HG02852 (cell line): ENCODE results near the gene TRIM52.

Experiments
- ATAC-seq: cut with Tn5 transposase; IDR thresholded peaks from one replicate; pipeline ENCODE4 v1.9.1; 2021; ENCODE audit warnings: mild to moderate bottlenecking, moderate library complexity; ENCODE audit not compliant: unreplicated experiment

TRIM52 gene

DNA sequence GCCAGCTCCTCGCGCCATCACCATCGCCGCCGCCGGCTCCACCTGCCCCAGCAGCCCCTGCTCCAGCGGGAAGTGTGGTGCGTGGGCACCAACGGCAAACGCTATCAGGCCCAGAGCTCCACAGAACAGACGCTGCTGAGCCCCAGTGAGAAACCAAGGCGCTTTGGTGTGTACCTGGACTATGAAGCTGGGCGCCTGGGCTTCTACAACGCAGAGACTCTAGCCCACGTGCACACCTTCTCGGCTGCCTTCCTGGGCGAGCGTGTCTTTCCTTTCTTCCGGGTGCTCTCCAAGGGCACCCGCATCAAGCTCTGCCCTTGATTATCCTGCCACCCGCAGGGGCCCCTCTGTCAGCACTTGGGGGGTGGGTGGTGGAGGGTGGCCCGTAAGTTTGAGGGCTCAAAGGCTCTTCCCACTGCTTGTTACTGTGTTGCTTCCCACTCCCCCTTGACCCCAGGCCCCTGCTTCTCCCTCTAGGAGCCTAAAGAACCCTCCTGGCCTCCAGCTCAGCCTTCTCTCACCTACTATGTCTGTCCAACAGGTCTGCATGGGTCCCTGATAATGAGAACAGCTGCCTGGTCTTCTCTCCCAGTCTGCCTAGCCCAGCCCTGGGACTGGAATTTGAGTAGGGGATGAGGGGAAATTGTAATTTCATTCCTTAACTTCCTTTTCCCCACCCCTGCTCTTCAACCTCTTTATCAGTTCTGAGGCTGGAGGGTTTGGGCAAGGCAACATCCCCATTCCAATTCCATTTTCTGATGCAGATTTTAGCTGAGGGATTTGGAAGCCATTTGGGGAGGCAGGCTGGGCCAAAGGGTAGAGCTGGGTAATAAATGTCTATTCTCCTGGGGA lies 26.3 kb downstream of the TRIM52 start:
- ATAC-seq = no peak

DNA sequence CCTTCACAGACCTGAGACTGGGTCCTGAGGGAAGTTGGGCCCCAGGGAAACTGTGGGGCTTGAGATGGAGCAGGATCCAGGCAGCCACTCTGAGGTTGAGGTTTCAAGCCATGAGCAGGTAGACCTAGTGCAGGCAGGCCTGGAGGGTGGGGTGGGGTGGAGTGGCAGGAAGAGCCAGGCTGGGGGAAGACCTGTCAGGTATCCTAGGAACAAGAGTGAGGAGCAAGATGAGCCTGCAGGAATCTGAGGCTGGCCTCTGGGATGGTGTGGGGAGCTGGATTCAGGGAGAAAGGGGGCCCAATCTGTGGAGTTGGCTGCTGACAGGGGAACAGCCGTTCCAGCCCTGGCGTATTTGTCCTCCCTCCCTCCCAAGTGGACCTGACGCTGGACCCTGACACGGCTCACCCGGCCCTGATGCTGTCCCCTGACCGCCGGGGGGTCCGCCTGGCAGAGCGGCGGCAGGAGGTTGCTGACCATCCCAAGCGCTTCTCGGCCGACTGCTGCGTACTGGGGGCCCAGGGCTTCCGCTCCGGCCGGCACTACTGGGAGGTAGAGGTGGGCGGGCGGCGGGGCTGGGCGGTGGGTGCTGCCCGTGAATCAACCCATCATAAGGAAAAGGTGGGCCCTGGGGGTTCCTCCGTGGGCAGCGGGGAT lies 27.0 kb downstream of the TRIM52 start:
- no peak for ATAC-seq

DNA sequence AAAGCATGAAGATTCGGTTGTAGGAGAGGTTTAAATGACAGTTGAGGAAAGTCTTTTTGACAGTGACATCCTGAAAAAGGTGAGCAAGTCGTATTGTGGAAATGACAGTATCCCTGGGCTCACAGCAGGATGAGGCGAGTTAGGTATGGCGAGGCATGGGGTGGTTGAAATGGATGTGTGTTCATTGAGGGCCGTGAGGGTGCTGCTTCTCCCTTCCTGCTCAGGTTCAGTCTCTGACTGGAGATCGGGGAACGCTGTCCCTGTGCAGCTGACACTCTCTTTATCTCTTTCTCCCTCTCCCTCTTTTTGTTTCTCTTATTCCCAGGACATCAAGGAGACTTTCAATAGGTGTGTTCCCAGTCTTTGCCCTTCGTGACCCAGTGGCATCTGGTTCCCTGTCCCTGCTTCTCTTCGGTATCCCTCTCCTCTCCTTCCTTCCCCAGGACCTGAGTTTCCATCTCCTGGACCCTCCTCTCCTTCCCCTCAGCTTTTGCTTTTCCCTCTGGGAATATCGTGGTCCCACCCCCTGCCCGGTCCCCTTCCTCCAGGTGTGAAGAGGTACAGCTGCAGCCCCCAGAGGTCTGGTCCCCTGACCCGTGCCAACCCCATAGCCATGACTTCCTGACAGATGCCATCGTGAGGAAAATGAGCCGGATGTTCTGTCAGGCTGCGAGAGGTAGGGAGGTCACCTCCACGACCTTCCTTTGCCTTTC lies 27.7 kb downstream of the TRIM52 start:
- no peak for ATAC-seq

DNA sequence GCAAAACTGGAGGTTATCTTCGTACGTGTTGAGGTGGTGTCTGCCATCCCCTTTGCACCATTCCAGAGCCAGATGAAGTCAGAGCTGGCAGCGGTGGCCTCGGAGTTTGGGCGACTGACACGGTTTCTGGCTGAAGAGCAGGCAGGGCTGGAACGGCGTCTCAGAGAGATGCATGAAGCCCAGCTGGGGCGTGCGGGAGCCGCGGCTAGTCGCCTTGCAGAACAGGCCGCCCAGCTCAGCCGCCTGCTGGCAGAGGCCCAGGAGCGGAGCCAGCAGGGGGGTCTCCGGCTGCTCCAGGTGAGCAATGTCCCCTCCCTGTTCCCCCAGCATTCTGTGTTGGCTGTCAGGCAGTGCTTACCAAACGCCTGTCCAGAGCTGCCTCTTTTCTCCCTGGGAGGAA lies 28.4 kb downstream of the TRIM52 start:
- no peak for ATAC-seq

DNA sequence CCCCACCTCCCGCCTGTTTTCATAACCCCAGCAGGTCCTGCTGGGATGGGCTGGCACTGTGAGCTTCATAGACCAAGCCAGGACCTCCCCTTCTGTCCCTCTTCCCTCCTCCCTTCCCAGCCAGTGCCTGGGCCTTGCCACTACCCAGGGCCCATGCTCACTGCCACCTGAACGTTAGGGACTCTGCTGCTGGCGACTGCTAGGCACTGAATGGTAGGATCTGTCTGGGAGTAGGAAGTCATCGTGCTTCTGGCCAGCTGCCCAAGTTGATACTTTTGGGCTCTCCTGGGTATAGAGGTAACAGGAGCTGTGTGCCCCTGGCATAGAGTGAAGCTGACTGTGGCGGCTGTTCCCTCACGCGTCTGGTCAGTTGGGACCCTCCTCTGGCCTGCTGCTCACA lies 29.5 kb downstream of the TRIM52 start:
- no peak for ATAC-seq

DNA sequence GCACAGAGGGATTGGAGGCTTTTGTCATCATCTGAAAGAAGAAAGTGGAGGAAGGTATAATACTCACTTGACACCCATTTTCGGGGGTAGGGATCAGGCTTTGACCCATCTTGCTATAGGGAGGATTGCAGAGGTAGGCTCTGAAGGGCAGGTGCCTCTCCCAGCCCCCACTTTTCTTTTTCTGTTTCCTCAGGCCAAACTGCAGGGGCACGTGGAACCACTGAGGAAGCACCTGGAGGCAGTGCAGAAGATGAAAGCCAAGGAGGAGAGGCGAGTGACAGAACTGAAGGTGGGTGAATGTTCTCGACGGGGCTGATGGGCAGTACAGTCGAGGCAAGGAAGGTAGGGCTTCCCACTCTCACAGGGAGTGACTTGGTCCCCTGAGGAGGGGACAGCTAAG lies 30.4 kb downstream of the TRIM52 start:
- ATAC-seq = no peak

DNA sequence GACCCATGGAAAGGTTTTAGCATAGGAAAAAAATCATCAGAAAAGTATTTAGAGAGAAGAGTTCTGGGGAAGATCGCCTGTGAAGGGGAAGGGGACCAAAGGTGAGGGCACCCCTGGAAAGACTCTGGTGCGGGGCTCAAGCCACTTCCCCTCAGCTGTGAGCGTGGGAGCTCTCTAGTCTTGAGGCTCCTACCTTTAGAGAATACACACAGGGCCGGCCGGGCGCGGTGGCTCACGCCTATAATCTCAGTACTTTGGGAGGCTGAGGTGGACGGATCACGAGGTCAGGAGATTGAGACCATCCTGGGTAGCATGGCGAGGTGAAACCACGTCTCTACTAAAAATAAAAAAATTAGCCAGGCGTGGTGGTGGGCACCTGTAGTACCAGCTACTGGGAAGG lies 30.9 kb downstream of the TRIM52 start:
- ATAC-seq = no peak

DNA sequence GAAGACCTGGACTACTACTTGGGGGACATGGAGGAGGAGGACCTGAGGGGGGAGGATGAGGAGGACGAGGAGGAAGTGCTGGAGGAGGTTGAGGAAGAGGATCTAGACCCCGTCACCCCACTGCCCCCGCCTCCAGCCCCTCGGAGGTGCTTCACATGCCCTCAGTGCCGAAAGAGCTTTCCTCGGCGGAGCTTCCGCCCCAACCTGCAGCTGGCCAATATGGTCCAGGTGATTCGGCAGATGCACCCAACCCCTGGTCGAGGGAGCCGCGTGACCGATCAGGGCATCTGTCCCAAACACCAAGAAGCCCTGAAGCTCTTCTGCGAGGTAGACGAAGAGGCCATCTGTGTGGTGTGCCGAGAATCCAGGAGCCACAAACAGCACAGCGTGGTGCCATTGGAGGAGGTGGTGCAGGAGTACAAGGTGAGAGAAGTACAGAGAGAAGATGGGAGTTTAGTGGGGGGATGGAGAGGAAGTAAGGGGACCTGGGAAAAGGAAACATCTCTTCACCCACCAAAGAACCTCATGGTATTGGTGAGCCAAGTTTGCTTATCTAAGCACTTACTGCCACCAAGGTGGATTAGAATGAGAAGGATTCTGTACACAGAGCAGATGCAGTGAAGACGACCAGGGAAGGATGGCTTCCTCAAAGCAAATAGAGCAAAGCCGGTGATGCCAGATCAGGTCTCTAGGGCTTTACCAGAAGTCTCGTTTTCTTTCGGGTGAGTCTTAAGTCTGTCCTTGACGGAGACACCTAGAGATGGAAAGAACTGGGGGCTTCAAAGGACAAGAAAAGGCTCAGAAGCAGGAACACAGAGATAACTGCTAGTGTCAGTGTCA lies 36.3 kb downstream of the TRIM52 start:
- ATAC-seq = no peak

DNA sequence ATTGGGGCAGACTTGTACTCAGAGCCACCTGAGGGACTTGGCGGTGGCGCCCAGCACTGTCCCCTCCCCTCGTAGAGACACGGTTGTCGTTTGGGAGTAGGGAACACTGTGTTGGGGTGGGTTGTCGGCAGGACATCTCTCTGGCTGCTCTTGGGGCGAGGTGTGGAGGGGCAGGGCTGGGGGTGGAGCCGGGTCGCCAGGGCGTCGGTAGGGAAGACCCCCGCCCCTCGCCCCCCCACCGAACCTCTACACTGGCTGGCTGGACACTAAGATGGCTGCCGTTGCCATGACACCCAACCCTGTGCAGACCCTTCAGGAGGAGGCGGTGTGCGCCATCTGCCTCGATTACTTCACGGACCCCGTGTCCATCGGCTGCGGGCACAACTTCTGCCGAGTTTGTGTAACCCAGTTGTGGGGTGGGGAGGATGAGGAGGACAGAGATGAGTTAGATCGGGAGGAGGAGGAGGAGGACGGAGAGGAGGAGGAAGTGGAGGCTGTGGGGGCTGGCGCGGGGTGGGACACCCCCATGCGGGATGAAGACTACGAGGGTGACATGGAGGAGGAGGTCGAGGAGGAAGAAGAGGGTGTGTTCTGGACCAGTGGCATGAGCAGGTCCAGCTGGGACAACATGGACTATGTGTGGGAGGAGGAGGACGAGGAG lies 37.1 kb downstream of the TRIM52 start:
- ATAC-seq = no peak

DNA sequence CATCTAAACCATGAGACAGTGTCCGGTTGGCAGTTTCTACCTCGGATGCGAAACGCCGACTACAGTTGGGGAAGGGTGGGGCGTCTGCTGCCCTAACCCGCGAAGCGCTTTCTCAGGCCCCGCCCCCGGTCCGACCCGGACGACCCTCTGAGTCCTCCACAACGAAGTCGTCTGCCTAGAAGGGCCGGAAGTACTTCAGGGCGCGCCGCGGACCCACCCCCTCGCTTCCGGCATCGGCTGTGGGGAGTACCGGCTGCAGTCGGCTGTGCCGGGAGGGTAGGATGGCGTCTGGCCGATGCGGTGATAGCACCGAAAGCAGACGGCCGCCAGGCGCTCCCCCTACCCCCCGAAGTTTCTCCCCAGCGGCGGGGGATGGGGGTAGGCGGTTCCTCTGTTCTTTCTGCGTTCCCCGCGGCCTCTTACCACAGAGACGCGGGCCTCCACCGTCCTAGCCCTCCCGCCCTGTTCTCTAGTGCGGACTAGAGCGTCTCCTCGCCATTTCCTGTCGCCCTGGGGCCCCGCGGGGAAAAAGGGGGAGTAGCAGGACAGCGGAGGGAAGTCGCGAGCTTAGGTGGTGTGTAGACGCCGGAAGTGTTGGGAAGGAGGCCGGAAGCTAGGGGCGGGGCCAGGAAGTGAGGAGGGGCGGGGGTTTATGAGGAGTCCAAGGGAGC lies 37.8 kb downstream of the TRIM52 start, which contains the start of gene TRIM41:
TRIM41 (plus strand) TSS at position 224 of the 671 bp plus-strand sequence. CDS start 719 bp downstream, outside the sequence.
- ATAC-seq = peak; percentile 59

DNA sequence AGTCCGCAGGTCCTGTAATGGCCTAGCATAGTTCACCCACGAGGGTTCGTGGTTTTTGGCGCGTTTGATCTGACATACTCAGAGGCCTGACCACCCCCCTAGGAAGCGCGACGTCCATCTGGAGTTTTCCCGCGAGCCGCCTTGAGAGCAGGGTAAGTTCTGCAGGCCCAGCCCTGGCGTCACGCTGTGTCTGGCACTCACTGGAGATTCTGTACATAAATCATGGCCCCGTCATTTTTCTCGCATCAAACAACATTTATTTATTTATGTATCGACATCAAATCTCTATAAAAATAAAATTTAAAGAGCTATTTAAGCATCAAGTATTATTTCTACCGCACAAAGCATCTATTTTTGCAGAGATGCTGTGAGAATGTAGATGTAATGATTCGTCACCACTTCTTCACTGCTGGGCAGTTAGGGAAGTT lies 38.3 kb downstream of the TRIM52 start:
- ATAC-seq = no peak

DNA sequence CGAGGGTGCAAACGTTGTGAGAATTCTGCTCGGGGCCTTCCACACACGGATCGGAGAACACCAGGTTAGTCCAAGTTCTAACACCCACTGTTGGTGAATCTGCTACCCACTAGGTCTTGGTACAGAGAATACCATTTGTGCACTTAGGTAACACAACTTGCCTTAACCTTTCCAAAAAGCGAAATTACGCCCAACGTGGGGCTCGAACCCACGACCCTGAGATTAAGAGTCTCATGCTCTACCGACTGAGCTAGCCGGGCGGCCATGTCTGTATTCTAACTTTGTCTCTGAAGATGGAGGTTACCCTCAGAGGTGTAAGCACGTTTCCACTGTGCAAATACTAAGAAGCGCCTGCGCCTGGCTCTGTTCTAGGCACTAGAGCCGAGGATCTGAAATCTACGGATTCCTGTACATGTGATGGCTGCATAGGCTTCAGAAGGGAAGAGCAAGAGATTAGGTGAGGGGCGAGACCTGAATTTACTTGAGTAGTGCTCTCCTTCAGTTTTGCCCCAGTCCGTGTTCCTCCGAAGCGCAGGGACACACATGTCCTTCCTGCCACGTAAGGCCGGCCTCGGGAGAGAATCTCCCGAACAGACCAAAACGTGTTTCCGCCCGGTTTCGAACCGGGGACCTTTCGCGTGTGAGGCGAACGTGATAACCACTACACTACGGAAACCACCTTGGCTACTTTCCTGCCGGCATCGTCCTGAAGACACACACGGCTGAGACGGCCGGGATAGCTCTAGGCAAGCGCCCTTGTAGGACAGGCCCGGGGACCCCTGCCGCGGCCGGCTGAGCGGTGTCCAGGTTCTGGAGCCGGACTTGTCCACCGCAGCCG lies 38.9 kb downstream of the TRIM52 start:
- ATAC-seq = peak; percentile 28

DNA sequence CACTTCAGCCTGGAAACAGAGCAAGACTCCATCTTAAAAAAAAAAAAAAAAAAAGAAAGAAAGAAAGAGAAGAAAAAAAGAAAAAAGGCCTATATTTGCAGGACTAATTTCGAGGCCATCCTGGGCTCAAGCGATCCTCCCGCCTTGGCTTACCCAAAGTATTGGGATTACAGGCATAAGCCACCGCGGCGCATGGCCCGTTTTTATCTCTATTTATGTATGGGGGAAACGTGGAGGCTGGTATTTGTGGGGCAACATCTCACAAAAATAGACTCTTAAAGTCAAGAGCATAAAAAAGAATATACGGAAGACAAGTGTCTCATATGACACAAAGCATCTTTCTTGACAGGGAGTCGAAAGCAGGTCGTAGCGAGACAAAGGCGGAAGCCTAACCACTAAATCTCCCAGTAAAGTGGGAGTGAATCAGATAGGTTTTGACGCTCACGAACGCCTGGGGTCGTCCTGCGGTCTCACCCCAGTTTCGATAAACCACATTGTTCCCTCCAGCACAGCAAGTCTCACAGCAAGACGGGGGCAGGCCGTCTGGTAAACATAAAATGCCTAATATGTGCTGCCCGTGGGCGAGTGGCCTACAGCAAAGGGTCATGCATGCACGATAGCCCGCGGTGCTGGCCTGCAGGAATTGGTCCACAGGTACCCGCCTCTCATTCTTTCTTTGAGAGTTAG lies 39.7 kb downstream of the TRIM52 start:
- ATAC-seq = no peak

DNA sequence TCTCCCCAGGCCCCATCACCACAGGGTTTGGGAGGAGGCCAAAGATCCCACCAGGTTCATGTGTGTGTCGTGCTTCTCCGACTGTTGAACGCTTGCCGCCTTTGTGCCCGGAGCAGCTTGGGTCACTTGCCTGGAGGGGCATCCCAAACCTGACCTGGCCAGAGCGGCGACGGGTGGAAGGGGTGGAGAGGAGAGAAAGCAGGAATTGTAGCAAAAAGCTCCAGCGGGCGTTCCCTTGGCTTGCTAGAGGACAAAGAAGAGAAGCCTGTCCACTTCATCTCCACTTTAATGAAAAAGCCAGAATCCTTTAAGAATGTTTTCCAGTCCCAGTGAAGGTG lies 40.8 kb downstream of the TRIM52 start:
- ATAC-seq = no peak

DNA sequence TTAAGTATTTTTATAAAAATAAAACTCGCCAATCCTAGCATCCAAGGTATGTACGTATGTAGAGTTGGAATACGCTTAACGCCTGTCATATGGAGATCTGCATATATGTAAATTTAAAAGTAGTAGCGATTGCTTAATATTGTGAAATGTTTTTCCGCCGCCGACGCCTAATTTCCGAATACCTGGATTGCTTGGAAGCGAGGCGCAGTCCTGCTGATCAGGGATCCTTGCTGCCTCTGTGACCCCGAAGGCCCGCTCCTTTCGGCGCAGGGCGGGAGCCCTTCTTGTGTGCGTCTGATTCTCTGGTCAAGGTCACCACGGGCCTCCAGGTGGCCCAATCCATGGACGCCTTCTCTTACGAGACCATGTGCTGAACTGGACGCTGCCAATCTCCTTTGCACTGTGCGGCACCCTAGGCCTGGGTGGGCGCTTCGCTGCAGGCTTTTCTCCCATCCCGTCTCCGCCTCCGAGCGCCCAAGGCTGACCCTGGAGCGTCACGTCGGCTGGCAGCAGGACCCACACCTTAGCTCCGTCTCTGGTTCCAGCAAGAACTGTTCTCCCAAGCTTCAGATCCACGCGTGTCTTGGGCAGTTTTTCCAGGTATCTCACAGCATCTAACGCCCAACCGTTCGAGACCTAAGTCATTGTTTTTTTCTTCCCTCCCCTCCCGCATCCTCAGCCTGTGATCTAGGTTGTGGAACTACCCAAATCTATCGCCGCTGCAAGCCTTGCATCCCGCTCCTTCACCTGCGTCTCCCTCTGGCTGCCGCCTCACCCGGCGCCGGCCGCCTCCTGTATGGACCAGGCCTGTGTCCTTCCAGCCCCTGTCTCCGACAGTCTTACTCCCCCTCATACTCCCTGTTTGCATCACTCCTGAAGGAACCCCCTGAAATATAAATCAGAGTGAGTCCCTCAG lies 41.4 kb downstream of the TRIM52 start:
- no peak for ATAC-seq

DNA sequence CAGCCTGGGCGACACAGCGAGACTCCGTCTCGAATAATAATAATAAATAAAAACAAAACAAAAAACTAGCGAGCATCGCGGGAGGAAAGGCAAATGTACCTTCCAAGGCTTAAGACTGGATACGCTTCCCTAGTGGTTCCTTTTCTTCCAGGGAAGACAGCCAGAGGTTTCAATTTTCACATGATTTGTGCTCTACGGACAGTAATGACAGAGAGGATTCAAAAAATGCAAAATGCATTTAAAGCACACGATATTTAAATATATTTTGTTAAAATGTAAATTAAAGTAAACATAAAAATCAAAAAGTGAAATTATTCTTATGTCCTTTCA lies 42.2 kb downstream of the TRIM52 start:
- ATAC-seq = no peak

DNA sequence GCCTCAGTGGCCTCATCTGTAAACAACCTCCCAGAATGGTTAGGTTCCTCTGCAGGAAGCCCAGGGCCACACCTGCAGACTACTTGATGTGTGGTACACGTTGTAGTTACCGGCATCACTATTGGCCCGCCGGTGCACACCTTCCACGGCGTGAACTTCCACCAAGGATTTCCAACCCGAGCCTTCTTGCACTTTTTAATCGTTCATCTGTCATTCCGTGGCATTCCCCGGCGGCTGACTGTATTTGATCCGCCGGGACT lies 43.2 kb downstream of the TRIM52 start:
- ATAC-seq = no peak
